HAP-1 (cell line): ENCODE data around the gene DPPA3.
"Not testable (repeated sequence)": the region's sequence is repeated elsewhere in the genome, so short reads cannot be mapped to it uniquely, and the experiment has no call there.

Source experiments
- DNase-seq, 2 experiments: peaks; one replicate each; pipeline ENCODE4 v3.0.0-alpha.2; 2016 to 2020; ENCODE audit warnings: low spot score in 2 of 2
- H3K27me3 ChIP-seq: fragments of 250-450 bp; sonication (Bioruptor Pico); 2 replicates; pipeline ENCODE4 v1.5.1; 2020; ENCODE audit warnings: low read depth, mild to moderate bottlenecking, moderate library complexity
- H3K36me3 ChIP-seq: fragments of 250-450 bp; sonication (Bioruptor Pico); replicated peaks from 2 replicates; pipeline ENCODE4 v1.5.1; 2020; ENCODE audit warnings: mild to moderate bottlenecking
- H3K4me1 ChIP-seq: fragments of 250-450 bp; sonication (Bioruptor Pico); 2 replicates; pipeline ENCODE4 v1.5.1; 2020; ENCODE audit warnings: mild to moderate bottlenecking
- H3K4me3 ChIP-seq: fragments of 250-450 bp; sonication (Bioruptor Pico); 2 replicates; pipeline ENCODE4 v1.5.1; 2020; ENCODE audit warnings: mild to moderate bottlenecking, moderate library complexity
- H3K9me3 ChIP-seq: fragments of 250-450 bp; sonication (Bioruptor Pico); 2 replicates; pipeline ENCODE4 v1.5.1; 2020; ENCODE audit warnings: mild to moderate bottlenecking, moderate library complexity
- in situ Hi-C: fragments of 300-500 bp; cut with MboI; formaldehyde crosslinking; loops from 3 replicates; pipeline ENCODE4 v1.14.3; 2020; ENCODE audit warnings: low sequenced_read_pairs, inconsistent platforms, mixed read lengths

The DPPA3 gene

DNA sequence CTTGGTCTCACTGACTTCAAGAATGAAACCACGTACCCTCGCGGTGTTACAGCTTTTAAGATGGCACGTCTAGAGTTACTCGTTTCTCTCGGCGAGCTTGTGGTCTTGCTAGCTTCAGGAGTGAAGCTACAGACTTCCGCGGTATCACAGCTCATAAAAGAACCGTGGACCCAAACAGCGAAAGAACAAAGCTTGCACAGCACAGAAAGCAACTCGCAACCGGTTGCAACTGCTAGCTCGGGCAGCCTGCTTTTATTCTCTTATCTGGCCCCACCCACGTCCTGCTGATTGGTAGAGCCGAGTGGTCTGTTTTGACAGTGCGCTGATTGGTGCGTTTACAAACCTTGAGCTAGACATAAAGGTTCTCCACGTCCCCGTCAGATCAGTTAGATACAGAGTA is 40.2 kb downstream of the DPPA3 start:
- in situ Hi-C loops: no loop called here
- Histone ChIP-seq H3K4me1 (peaks cover 6% of the 10 kb centered on the region), H3K9me3 (no peaks in the 10 kb centered on the region), H3K4me3 (no peak overlapping the region), H3K36me3 (no peaks in the 10 kb centered on the region), H3K27me3 (no peaks in the 10 kb centered on the region)
- no peak for DNase-seq

- H3K4me1 ChIP-seq, DNase-seq, in situ Hi-C loops, H3K36me3 ChIP-seq, H3K9me3 ChIP-seq, H3K27me3 ChIP-seq, H3K4me3 ChIP-seq: not testable (repeated sequence)
Observed at GRCh38 chr12:7751941-7752922, 41.0 kb downstream of the DPPA3 start.

DNA sequence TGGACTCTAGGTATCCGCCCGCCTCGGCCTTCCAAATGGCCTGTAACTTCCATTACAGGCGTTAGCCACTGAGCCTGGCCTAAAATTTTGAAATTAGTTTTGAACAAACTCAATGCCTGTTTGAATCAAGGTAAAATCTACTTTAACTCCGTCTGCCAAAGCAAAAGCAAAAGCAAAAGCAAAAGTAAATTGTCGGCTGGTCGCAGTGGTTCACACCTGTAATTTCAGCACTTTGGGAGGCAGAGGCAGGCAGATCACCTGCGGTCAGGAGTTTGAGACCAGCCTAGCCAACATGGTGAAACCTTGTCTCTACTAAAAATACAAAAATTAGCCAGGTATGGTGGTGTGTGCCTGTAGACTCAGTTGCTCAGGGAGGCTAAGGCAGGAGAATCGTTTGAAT is 44.4 kb downstream of the DPPA3 start:
- DNase-seq, H3K36me3 ChIP-seq, H3K27me3 ChIP-seq, H3K9me3 ChIP-seq, H3K4me1 ChIP-seq, H3K4me3 ChIP-seq, in situ Hi-C loops: not testable (repeated sequence)

- Histone ChIP-seq H3K4me1 (peaks cover 9% of the 10 kb centered on the region), H3K27me3 (no peaks in the 10 kb centered on the region), H3K9me3 (no peaks in the 10 kb centered on the region), H3K4me3 (no peak overlapping the region), H3K36me3 (no peaks in the 10 kb centered on the region)
- in situ Hi-C loops: no loop called here
- DNase-seq: no peak
Observed at GRCh38 chr12:7756993-7757392, 45.8 kb downstream of the DPPA3 start.

- peaks cover 9% of the 10 kb centered on the region for H3K4me1 ChIP-seq
- DNase-seq: peak in 1 of 2 experiments; percentile 64
- no peaks in the 10 kb centered on the region for H3K27me3 ChIP-seq
- H3K36me3 ChIP-seq: no peaks in the 10 kb centered on the region
- no peak overlapping the region for H3K4me3 ChIP-seq
- no peaks in the 10 kb centered on the region for H3K9me3 ChIP-seq
- in situ Hi-C loops: no loop called here
Observed at GRCh38 chr12:7758766-7759140, 47.5 kb downstream of the DPPA3 start.
